GM21723 (cell line): Measurements from ENCODE around the gene TOP1.

Experiments used
- ATAC-seq: cut with Tn5 transposase; IDR thresholded peaks from one replicate; pipeline ENCODE4 v1.9.1; 2021; ENCODE audit warnings: mild to moderate bottlenecking, moderate library complexity; ENCODE audit not compliant: unreplicated experiment

TOP1 gene

DNA sequence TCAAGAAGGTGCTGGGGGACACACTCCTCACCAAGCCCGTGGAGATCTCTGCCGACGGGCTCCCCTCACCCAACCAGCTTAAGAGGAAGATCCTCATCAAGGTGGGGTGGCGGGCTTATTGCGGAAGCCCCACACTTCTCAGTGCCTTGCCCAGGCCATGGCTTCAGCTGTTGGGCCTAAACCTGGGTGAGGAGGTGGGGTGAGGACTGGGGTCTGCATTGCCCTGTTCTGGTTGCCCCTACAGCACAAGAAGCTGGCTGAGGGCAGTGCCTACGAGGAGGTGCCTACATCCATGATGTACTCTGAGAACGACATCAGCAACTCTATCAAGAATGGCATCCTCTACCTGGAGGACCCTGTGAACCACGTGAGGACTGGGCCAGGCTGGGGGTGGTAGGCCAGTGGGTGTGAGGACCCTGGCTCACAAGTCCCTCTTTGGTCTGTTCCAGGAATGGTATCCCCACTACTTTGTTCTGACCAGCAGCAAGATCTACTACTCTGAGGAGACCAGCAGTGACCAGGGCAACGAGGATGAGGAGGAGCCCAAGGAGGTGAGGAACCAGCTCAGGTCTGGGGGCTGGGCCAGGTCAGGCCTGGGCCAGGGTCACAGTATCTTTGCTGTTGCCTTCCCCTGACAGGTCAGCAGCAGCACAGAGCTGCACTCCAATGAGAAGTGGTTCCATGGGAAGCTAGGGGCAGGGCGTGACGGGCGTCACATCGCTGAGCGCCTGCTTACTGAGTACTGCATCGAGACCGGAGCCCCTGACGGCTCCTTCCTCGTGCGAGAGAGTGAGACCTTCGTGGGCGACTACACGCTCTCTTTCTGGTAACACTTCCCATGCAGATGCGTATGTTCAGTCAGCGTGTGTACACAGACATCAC, 136.6 kb downstream of the TOP1 start:
- no peak for ATAC-seq

- ATAC-seq, result no peak
Measured at GRCh38 chr20:41166201-41167117, 137.8 kb downstream of the TOP1 start.

DNA sequence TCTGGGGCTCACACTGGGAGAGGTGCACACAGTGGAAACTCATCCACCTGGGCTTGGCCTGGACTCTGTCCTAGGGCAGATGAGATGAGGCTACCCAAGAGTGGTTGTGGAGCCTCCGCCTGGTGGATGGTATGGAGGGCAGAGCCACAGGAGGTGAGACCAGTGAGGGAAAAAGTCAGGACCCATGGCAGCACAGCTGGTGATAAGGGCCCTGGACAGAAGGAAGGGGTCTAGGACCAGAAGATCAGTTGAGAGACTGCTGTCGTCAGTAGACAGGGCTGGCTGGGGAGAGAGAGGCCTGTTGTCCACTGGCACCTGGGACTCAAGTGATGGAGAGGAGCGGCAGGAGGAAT, 138.5 kb downstream of the TOP1 start:
- ATAC-seq, result no peak

- no peak for ATAC-seq
Measured at GRCh38 chr20:41167481-41168253, 139.0 kb downstream of the TOP1 start.

- no peak for ATAC-seq
Measured at GRCh38 chr20:41168281-41169161, 139.9 kb downstream of the TOP1 start.

GRCh38 chr20:41169162-41169690, 140.6 kb downstream of the TOP1 start:
- no peak for ATAC-seq

DNA sequence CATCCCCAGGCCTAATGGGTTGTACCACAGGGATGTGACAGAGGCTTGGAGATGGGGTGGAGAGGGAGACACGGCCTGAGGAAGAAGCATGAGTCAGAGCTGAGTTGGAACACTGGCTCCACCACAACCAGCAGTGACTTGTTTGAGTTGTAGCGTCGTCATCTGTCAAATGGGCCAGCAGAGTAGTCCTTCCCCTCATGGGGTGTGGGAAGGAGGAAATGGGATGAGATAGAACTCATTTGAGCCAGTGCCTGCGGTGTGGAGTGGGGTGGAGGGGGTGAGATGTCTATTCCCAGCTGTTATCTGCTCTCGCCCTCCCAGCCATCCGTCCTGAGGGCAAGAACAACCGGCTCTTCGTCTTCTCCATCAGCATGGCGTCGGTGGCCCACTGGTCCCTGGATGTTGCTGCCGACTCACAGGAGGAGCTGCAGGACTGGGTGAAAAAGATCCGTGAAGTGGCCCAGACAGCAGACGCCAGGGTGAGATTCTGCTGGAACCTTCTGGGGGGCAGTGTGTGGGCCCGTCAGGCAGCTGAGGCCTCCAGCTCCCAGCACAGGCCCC, 141.2 kb downstream of the TOP1 start:
- no peak for ATAC-seq

GRCh38 chr20:41170386-41171105, 141.9 kb downstream of the TOP1 start:
- no peak for ATAC-seq

DNA sequence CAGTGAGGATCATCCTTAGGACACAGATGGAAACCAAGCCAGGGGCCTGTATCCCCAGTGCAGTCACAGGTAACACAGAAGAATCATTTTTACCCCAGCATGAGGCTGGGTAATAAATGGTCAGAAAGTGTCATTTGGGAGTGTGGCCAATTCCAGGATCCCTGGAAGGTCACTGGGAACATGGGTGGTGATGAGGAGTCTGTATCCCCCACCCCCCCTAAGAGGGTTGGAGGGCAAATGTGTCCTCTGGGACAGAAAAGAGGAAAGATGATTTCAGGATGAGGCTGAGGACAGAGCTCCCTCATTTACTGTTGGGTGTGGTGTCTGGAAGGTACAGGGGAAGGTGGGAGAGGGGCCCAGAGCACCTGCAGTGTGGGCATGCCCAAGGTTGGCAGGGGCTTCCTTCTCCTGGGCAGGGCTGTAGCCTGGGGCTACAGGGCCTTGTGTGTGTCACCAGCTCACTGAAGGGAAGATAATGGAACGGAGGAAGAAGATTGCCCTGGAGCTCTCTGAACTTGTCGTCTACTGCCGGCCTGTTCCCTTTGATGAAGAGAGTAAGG, 143.2 kb downstream of the TOP1 start:
- no peak for ATAC-seq

DNA sequence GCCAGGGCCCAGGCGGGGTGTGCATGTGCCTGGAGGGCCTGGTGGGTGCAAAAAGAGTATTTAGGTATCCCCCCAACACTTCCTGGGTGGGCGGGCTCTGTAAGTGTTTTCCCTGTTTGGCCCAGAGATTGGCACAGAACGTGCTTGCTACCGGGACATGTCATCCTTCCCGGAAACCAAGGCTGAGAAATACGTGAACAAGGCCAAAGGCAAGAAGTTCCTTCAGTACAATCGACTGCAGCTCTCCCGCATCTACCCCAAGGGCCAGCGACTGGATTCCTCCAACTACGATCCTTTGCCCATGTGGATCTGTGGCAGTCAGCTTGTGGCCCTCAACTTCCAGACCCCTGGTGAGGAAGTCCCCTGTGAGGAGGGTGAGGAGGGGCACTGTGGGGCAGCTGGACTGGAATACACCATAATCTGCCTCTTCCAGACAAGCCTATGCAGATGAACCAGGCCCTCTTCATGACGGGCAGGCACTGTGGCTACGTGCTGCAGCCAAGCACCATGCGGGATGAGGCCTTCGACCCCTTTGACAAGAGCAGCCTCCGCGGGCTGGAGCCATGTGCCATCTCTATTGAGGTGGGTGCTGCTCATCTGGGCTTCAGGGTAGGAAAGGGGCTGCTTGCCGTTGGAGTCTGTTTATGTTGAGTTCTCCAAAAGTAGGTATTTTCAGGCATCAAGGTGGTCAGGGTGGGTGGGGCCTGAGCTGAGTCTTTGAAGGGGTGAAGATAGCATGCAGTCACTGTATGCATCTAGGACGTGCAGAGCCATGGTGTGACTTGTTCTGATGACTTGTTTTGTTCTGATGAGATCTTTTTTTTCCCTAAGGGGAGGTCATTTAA, 143.9 kb downstream of the TOP1 start:
- no peak for ATAC-seq

DNA sequence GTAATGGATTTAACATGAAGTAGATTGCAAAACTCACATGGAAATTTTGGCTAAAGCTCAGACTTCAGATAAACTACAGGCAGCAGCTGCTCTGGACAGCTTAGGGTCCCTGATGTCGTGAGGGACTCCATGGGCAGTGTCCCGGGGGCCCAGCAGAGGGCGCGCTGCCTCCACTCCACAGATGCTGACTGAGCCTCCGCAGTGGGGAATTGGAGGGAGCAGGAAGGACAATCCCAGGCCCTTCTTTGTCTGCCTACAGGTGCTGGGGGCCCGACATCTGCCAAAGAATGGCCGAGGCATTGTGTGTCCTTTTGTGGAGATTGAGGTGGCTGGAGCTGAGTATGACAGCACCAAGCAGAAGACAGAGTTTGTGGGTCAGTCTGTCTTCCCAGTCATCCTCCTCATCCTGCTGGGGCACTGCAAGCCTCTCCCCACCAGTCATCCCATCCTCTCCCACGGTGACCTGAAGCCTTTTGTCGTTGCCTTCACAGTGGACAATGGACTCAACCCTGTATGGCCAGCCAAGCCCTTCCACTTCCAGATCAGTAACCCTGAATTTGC, 144.6 kb downstream of the TOP1 start:
- no peak for ATAC-seq

DNA sequence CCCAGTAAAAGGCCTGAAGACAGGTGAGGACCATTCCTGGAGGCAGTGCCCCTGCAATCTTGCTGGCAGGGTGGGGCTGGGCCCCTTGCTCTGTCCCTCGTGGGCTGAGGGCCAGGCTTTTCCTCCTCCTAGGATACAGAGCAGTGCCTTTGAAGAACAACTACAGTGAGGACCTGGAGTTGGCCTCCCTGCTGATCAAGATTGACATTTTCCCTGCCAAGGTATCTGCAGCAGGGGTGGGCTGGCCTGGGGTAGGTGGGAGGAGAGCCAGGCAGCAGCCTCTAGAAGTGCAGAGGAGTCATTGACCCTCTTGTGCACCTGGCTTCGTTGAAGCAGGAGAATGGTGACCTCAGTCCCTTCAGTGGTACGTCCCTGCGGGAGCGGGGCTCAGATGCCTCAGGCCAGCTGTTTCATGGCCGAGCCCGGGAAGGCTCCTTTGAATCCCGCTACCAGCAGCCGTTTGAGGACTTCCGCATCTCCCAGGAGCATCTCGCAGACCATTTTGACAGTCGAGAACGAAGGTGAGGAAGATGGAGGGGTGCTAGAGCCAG, 145.2 kb downstream of the TOP1 start:
- ATAC-seq, result no peak
